H1 (cell line): ENCODE data around the gene EYA4.

ENCODE experiments used
- CHD1 ChIP-seq: IDR thresholded peaks from 2 replicates; pipeline ENCODE4 v1.6.1; 2012; ENCODE audit warnings: low read depth, low read length, improper control_type of control experiment
- CTCF ChIP-seq, 3 experiments: IDR thresholded peaks; 1 replicate in 2 of 3; 2 replicates in 1 of 3; pipeline versions ENCODE4 v1.5.1 to v1.6.1; 2011; ENCODE audit warnings: low read length in 3 of 3, mild to moderate bottlenecking in 3 of 3, inconsistent platforms in 2 of 3, low read depth in 1 of 3, moderate library complexity in 1 of 3; ENCODE audit not compliant: insufficient read depth in 1 of 3; ENCODE audit errors: control extremely low read depth in 1 of 3
- EP300 ChIP-seq, 2 experiments: IDR thresholded peaks; 1 replicate in 1 of 2; 2 replicates in 1 of 2; pipeline ENCODE4 v1.6.1; 2011 to 2012; ENCODE audit warnings: low read depth in 2 of 2, low read length in 2 of 2, mild to moderate bottlenecking in 2 of 2, borderline replicate concordance in 1 of 2, inconsistent platforms in 1 of 2, moderate library complexity in 1 of 2
- EZH2 ChIP-seq: fragments of 200-600 bp; sonication (generic); IDR thresholded peaks from 2 replicates; pipeline ENCODE4 v1.7.1; 2012; ENCODE audit warnings: low read depth, mild to moderate bottlenecking, moderate library complexity, low read length, inconsistent platforms; ENCODE audit not compliant: severe bottlenecking
- JUND ChIP-seq: IDR thresholded peaks from 2 replicates; pipeline ENCODE4 v1.6.1; 2011; ENCODE audit warnings: mild to moderate bottlenecking, improper control_type of control experiment, low read length
- KDM4A ChIP-seq: IDR thresholded peaks from one replicate; pipeline ENCODE4 v1.7.1; 2012; ENCODE audit warnings: low read depth, mild to moderate bottlenecking, moderate library complexity, low read length, inconsistent platforms; ENCODE audit not compliant: severe bottlenecking
- POLR2A ChIP-seq, 2 experiments: IDR thresholded peaks; 1 replicate in 1 of 2; 2 replicates in 1 of 2; pipeline ENCODE4 v1.6.1; 2011; ENCODE audit warnings: low read depth in 2 of 2, low read length in 2 of 2, mild to moderate bottlenecking in 2 of 2; ENCODE audit errors: control extremely low read depth in 1 of 2
- POLR2AphosphoS5 ChIP-seq: IDR thresholded peaks from 2 replicates; pipeline ENCODE4 v1.6.1; 2011; ENCODE audit warnings: low read depth, low read length
- SP2 ChIP-seq: IDR thresholded peaks from 2 replicates; pipeline ENCODE4 v1.6.1; 2012; ENCODE audit warnings: mild to moderate bottlenecking, low read length, inconsistent platforms

DNA sequence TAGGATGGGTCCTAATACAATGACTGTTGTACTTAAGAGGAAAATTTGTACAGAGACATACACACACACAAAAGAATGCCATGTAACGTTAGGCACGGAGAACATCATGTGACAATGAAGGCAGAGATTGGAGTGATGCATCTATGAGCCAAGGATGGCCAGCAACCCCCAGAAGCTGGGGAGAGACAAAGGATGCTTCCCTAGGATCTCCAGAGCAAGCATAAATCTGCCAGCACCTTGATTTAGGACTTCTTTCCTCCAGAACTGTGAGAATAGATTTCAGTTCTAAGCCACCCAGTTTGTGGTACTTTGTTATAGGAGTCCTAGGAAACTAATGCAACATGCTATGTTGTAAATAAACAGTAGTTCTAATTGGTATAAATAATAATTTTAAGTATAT lies 25.0 kb downstream of the EYA4 start:
- TF ChIP-seq EP300 (IDR thresholded peaks at IDR 0.05; ENCODE audit: borderline replicate concordance in 1 of 2, low read depth in 2 of 2, low read length in 2 of 2) (no peak), EZH2 (no peak), CHD1 (no peak), CTCF (IDR thresholded peaks at IDR 0.05; ENCODE audit: control extremely low read depth in 1 of 3, insufficient read depth in 1 of 3, low read depth in 1 of 3, low read length in 3 of 3) (no peak), SP2 (no peak), POLR2A (IDR thresholded peaks at IDR 0.05; ENCODE audit: control extremely low read depth in 1 of 2, low read depth in 2 of 2, low read length in 2 of 2) (no peak), POLR2AphosphoS5 (no peak), JUND (no peak), KDM4A (no peak)
